Measurements from ENCODE around the gene C11orf24.
"Not testable (repeated sequence)": the region's sequence is repeated elsewhere in the genome, so short reads cannot be mapped to it uniquely, and the experiment has no call there.

C11orf24 gene

DNA sequence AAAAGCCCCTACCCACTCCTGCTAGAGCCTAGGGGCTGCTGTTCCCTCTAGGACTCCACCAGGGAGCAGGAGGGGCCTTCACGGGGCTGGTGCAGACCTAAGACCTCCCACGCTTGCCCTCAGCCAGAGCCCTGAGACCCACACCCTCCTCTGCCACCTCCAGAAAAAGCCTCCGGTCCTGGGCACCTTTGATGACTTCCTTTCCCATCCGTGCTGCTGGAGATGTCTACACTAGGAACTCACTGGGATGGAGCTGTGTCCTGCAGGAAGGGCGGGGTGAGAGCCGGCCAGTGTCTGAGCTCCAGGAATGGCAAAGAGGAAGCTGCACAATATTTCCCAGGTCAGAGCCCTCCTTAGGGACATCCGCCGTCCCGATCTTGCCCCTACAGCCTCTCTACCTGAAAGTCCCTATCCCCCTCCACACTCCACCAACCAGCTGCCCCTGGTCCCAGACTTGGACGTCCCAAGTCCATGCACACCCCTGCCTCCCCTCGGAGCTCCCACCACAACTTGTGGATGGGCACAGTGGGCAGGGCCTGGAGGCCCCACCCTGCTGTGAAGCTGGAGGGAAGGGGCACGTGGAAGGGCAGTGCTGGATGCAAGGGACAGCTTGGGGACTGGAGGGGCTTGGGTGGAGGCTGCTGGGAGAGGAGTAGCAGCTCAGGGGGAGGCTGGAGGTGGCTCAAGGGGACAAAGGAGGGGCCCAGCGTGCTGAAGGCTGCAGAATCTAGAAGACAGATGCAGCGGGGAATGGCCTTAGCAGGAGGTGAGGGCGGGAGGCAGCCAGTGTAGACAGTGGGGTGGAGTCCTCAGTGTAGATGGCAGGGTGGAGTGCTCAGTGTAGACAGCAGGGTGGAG lies 27.1 kb upstream of the C11orf24 start:
- FAIRE-seq, result no peak

DNA sequence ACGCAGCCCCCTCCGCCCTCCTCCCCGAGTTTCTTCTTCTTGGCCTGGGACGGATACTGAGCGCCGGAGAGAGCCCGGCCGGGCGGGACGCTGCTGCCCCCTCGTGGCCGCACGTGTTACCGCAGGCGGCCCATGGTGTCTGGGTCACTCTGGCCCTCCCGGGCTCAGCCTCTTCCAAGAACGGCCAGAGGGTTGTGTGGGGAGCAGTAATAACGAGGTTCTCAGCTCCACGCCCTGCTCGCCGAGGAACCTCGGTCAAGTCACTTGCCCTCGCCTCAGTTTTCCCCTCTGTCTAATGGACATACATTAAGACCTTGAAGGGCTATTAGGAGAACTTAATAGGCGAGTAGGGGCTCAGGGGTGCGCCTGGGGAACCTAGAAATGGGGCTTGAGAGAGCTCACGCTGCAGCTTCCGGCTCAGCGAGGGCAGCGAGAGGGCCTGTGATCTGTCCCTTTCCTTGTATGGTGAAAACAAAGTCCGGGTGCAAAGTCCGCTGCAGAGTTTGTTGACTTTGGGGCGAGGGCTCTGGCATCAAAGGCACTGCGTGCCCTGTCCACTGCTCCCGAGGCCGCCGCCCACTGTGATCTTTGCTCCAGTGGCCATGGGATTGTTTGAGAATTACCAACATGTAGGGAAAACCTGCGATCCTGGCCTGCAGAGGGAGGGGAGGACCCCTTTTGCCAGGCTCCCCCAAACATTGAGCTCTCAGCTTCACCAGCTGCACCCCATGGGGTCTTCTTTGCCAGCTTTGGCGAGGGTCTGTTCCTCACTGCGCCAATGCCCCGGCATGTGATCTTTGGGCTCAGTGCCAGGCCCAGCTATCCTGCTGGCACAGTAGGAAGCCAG lies 26.3 kb upstream of the C11orf24 start:
- no peak for FAIRE-seq

DNA sequence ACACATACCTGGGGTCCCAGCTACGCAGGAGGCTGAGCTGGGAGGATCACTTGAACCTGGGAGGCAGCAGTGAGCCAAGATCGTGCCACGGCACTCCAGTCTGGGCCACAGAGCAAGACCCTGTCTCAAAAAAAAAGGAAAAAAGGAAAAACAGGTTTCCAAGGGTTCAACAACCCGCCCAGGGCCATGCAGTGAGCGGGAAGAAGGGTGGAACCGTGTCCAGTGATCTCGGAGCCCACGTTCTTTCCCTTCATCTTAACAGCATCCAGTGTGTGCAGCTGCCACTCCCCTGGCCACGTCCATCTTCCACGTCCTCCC lies 25.7 kb upstream of the C11orf24 start:
- no peak for FAIRE-seq

DNA sequence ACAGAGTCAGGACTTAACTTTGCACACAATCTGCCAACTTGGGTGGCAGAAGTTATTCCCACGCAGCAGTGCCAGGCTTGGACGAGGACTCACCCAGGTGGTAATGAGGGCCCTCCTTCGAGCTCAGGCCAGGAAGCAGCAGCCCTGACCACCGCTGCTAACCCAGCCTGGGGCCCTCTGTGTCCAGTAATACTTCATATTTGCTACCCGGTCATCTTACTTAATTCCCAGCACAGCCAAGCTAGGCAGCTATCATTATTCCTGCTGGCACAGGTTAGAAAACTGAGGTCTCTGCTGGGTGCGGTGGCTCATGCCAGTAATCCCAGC lies 25.2 kb upstream of the C11orf24 start:
- FAIRE-seq, result no peak

DNA sequence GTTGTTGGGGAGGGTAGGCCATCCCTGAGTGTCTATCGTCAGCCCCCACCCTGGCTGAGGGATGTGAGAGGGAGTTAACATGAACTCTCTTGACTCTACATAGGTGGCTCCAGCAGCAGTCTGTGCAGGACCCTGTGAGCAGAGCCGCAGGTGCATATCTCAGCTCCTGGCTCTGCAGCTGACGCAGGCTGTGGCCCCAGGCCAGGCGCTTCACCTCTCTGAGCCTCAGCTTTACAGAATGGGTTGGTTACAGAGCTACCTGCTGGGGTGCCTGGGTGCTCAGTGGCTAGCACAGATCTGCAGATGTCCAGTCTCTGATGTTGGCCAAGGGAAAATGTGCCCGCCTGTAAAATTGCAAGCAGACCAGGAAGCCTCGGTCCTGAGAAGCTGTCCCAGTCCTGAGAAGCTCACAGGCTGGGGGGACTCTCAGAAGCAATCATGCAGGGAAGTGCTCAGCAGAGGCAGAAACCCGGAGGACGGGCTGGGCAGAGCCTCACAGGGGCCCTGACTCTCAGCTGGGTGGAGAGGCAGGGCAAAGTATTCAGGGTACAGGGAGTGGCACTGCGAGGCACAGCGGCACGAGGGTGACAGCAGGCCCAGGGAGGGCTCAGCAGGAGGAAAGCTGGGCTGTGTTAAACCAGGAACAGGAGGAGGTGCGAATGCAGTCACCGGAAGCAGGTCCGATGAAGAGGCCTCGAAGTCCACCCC lies 24.7 kb upstream of the C11orf24 start:
- no peak for FAIRE-seq

DNA sequence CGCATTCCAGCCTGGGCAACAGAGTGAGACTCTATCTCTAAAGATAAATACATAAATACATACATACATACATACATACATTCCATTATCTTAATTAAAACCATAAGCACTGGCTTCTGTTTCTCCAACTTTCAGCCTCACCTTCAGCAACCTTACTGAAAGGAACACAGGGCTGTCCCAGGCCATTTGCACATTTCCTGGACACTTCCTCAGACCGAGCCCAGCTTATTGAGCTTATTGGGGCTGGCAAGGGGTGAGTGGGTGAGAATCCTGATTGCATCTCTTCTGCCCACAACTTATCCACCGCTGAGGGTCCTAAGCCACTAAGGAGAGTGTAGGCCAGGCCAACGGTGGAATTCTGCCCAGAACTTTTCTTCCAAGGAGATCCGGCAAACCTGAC lies 24.2 kb upstream of the C11orf24 start:
- FAIRE-seq, result no peak

DNA sequence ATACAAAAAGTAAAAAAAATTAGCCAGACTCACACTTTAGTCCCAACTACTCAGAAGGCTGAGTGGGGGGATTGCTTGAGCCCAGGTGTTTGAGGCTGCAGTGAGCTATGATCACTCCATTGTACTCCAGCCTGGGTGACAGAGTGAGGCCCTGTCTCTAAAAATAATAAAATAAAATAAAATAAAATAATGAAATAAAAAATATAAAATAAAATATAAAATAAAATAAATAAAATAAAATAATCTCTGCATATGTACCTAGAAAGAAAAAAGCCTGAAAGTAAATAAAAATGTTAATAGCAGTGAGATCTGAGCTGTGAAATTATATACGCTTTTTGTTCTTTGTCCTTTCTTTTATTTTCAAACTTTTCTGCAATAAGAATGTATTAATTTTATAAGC lies 23.5 kb upstream of the C11orf24 start:
- peak; percentile 47 for FAIRE-seq

DNA sequence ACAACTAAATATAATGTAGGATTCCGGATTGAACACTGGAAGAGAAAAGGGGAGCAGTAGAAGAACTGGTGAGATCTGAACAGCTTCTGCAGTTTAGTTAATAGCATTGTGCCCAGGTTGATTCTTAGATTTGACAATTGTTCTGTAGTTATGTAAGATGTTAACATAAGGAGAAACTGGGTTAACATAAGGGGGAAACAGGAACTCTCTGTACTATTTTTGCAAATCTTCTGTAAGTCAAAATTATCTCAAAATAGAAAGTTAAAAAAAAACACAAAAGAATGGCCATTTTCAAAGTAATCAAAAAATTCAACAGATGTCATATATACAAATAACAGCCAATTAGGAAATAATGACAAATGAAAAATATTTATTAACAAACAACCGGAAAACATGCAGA lies 21.9 kb upstream of the C11orf24 start:
- no peak for FAIRE-seq

DNA sequence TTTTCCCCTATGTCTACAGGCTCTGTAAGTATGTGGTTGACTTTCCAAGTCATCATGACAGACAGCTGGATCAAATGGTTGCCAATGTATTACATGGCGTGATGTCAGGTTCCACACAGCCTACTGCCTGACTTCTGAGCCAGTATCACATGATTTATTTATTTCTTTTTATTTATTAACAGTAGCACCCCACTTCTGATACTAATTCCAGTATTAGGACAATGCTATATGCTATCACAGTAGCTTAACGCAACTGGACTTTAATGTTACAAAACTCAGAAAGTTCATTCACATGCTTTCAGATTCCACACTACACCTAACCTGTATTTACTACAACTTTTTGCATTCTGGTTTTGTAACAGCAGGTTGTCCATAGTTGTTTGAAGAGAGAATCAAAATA lies 17.7 kb upstream of the C11orf24 start:
- FAIRE-seq, result no peak

DNA sequence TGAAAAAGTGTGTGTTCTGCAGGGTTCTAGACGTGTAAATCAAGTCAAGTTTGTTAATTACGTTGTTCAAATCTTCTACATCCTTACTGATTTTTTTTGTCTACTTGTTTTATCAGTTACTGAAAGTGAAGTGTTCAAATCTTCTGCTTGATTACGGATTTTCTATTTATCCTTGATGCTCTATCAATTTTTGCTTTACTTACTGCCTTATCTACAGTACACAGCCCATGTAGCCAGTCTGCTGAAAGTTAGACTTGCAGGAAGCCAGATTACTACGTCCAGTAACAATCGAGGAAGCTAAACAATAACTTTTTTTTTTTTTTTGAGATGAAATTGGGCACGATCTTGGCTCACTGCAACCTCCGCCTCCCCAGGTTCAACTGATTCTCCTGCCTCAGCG lies 15.6 kb upstream of the C11orf24 start:
- FAIRE-seq, result no peak

DNA sequence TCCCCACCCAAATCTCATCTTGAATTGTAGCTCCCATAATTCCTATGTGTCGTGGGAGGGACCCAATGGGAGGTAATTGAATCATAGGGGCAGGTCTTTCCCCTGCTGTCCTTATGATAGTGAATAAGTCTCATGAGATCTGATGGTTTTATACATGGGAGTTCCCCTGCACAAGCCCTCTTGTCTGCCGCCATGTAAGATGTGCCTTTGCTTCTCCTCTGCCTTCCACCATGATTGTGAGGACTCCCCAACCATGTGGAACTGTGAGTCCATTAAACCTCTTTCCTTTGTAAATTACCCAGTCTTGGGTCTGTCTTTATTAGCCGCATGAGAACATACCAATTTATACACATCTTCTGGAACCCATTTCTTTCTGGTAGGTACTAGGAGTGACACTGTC lies 12.8 kb upstream of the C11orf24 start:
- FAIRE-seq, result not testable (repeated sequence)

DNA sequence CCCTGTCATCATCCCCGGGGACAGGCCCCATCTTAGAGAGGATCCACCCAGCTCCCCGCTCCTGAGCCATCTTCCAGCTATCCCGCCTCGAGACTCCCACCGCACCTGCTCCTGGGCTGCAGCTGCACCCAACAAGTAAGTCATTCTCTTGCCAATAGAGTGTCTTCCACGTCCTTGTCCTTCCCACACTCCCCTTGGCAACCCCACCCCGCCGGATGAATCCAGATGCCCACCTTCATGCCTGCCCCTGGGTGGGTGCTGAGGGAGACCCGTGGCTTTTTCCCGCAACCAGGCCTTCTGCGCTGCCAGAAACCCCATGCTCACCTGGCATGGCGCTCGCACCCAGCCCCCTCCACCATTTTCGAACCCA lies 11.1 kb upstream of the C11orf24 start:
- FAIRE-seq, result no peak

DNA sequence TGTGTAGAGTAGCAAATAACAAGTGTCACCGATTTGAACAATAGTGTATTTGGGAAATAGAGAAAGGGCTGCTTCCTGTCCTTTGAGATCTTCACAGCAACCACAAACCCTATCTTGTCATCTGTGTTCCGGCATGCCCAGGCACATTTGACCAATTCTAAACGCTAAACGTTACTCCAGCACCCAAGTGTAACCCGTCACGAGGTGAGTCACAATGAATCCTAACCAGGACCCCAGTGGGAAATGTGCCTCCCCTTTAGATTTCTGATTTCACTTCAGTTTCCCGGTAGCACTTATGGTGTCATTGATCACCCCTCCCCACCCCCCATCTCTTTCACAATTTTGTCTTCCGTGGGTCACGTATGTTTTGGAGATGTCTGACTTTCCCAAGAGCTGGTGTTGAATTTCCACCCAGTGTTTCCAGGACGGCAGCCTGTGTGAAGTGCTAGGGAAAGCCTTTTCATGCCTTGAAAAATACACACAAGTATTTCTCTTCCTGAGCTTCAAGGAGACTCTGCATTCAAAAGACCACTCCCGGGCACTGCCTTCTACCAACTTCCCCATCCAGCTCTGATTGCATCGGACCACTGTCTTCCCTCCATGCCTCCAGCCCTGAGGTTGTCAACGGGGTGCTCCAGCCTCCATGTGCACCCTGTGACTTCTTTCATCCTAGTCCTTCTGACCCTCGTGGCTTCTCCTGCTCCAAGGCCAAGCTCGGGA lies 10.5 kb upstream of the C11orf24 start:
- no peak for FAIRE-seq

DNA sequence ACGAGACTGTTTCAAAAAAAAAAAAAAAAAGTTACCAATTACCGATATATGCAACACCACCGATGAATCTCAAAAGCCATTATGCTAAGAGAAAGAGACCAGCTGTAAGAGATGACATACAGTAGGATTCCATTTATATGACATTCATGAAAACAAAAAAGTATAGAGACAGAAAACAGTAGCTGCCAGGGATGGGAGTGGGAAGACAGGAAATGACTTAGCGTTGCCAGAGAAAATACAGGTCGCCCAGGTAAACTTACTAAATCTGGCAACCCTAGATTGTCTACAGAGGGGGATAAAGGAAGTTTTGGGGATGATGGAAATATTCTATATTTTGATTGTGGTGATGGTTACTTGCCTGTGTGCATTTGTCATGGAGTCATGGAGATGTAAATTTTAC lies 7.9 kb upstream of the C11orf24 start:
- FAIRE-seq, result no peak

DNA sequence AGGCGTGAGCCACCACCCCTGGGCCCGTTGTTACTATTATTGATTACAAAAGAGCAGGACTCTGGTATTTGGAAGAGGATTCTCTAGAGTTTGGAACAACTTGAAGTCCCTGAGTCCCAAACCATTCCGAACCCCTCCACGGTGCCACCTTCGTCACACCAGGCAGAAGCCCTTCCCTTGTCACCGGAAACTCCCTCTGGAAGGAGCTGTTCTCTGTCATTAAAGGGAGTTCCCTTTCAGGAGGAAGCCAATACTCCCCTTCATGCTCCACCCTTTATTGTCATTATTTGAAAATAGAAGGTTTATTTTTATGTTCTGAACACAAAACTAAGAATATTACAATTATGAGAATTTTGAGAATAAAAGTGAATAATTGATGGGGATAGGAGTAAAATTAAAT lies 5.1 kb upstream of the C11orf24 start:
- FAIRE-seq, result no peak

DNA sequence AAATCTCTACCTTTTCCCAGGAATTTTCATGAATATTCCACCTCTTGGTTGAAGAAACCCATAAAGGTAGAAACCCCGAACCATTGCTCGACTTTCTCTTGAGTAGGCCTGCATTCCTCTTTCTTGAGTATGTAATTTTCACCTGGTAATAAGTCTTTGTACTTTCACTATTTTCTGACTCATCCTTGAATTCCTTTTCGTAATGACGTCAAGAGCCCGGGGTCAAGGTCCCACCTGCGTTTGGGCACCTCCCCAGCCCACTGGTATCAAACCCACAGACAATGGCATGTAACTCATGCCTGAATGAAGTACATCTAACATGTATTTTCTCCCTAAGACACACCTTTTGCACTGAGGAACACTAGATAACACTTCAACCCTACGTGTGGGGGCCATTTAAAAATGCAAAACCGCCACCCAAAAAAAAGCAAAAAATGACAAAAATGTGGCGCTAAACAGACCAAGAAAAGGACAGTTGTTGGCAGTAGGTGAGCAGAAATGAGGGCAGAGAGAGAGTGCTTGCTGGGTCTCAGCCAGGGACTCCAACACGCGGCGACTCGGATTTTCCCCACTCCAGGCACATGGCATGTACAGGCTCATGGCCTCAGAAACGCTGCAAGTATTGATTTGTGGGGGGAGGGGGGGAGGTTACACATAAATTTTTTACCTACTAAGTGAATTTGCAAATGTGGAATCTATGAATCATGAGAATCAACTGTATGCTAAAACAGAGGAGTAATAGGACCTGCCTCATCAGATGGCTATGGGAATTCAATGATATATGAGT lies 4.1 kb upstream of the C11orf24 start:
- FAIRE-seq, result no peak

DNA sequence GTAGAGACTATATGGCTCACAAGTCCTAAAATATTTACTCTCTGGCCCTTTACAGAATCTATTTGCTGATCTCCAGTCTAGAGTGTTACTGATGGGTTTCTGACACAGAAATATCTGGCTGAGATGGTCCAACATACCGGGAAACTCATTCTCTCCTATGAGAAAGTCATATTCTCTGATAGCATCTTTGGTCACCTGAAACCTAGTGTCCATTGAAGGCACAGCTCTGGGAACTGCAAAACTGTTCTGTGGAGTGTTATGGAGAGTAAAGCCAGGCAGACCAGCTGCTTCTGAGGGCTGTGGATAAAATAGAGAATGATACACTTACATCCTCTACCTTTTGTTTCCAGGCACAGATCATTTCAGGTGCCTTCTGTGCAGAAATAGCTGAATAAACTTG lies 2.5 kb upstream of the C11orf24 start:
- no peak for FAIRE-seq

DNA sequence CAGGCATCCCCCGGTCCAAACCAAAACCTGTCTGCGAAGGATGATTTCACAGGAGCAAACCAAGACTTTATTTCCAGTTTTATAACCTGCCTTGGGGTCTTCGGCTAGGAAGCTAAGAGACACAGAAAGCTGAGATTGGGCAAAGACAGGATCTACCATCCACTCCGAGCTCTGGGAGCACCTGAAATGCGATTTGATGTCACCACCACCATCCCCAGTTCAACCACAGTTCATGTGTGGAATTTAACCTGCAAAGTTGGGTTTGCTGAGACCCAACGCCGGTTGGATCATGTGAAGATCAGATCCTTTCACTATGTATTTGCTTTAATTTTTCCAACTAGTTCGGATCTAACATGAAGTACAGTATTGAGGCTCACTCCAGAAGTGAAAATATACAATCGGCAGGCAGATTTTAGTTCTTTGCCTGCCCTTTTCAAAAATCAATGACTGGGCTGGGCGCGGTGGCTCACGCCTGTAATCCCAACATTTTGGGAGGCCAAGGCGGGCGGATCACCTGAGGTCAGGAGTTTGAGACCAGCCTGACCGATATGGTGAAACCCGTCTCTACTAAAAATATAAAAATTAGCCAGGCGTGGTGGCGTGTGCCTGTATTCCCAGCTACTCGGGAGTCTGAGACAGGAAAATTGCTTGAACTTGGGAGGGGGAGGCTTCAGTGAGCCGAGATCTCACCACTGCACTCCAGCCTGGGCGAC lies 1.4 kb upstream of the C11orf24 start:
- FAIRE-seq, result no peak

DNA sequence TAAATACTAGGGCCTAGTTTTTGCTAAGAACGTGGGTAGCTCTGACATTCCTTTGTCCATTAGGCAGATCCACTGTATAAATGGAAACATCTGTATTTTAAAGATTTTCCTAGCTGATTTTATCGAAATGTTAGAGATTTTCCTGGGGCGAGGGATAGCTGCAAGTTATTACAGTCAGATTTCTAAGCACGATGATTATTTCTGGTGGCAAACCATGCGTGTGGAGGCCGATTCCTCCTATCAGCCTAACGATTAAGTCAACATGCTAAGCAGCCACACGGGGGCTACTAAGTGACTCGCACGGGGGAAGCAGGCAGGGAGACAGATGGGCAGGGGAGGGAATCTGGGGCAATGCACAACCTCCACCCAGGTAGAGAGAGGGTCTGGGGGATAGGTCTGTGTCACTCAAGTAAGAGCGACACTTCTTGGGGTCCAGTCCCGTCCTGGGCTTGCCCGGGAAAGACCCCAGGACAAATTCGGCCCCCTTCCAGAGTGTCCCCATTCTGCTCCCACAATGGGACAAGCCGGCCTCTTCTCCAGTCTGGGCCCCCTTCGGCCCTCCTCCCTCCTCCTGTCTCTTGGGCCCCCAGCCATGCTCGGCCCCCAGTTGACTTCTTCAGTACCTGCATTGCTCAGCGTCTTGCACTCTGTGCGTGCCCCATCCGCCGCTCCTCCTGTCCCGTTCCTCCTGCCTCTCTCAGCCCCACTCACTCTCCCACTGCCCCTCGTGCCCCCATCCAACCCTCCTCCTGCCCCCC lies 571 bp downstream of the C11orf24 start:
- no peak for FAIRE-seq

DNA sequence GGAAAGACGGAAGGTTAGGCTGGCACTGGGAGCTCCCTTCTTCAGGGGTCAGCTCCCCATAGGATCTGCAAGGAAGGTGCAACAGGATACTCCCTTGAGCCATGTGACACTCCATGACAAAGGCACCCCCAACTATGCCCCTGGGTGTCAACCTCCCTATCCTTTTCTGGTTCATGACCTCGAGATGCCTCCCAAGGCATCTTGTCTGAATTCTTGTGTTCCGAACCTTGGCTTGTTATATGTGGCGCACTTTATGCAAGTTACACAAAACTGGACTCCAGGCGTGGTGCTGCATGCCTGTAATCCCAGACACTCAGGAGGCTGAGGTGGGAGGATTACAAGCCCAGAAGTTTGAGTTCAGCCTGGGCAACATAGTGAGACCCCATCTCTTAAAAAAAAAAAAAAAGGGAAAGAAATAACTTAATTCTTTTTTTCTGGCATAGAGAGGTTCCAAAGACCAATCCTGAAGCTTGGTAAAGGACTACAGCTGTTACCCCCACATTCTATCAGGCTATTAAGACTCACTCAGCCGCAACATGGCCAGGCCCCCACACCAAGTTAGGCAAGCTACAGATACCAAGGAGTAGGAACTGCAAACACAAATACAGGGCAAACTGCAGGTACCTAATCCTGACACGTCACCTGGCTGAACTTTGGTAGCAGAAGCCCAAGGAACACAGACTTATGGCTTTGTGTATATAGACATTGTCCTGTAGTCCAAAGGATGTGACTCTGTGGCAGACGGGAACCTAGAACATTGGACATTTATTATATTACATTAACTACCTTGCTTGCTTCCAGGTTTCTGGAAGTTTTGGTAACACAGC lies 1.4 kb downstream of the C11orf24 start:
- no peak for FAIRE-seq

Data from A204.1 (cell line).